ENCODE measurements around the gene CD52. TPM values are rescaled to one million over a fixed set of nuclear protein-coding genes. Genes with fewer than 3 reads are reported as not detected.

CD52 gene
- 908 TPM for total RNA-seq (2013)
- polyA plus RNA-seq (1,000 to 10,000 TPM in 2 of 3 donors, 100 to 1,000 TPM in 1; 851 to 4,047 (median 2,617) TPM), polyA minus RNA-seq (235 and 535 TPM in 2 replicates), total RNA-seq (16.5 to 241 (median 109) reads per million in 11 experiments)

- H3K9me3 Mint-ChIP-seq, result no peaks in the 10 kb centered on the region
- Histone ChIP-seq H3K4me1 (ENCODE audit: control insufficient read depth in 1 of 2, insufficient read depth in 2 of 2, low read length in 2 of 2) (peaks cover 92 to 95% of the 10 kb centered on the region in 2 donors), H3K9ac (ENCODE audit: insufficient read depth, low read length, poor library complexity, severe bottlenecking) (peak within 1 kb of the TSS; percentile 74), H3K27me3 (ENCODE audit: control insufficient read depth in 2 of 2, insufficient read depth in 2 of 2, low read length in 2 of 2) (no peaks in the 10 kb centered on the region), H3K9me3 (replicated peaks in 1 of 2; ENCODE audit: control insufficient read depth in 1 of 2, insufficient read depth in 1 of 2, low read length in 2 of 2) (no peaks in the 10 kb centered on the region), H3K4me2 (replicated peaks; ENCODE audit: extremely low read depth, low read length, poor library complexity, severe bottlenecking) (peak within 1 kb of the TSS; percentile 82), H3K79me2 (ENCODE audit: insufficient read depth, low read length) (peaks cover 64% of the 10 kb centered on the region), H3K4me3 (replicated peaks in 1 of 3; ENCODE audit: low read depth in 2 of 3, low read length in 3 of 3) (peak within 1 kb of the TSS; percentile 45 to 83 (median 50)), H3K27ac (ENCODE audit: low read depth in 1 of 2, low read length in 2 of 2) (peak within 1 kb of the TSS; percentile 88 to 92), H3K36me3 (replicated peaks in 1 of 2; ENCODE audit: control insufficient read depth in 1 of 2, insufficient read depth in 2 of 2, low read length in 2 of 2) (peaks cover 9 to 23% of the 10 kb centered on the region in 2 donors), H2AFZ (ENCODE audit: insufficient read depth, low read depth, low read length, poor library complexity, severe bottlenecking) (peak within 1 kb of the TSS; percentile 39), H4K20me1 (ENCODE audit: insufficient read depth, low read length) (peaks cover 9% of the 10 kb centered on the region)
- peaks cover 26 to 29% of the 10 kb centered on the region in 2 donors for H3K36me3 Mint-ChIP-seq
- peak within 1 kb of the TSS; percentile 86 to 99 (median 97) for H3K27ac Mint-ChIP-seq
- intact Hi-C loops (cut with micrococcal nuclease), result loop anchor here (1.0 to 10.0 kb wide), 2 partner anchors 8 to 203 kb away; partner anchors contain the start of gene PDIK1L (in 1 of the 2)
- peaks cover 93% of the 10 kb centered on the region for H3K4me1 Mint-ChIP-seq
- peak in 1 of 3 donors; percentile 28 for DNase-seq
- H3K27me3 Mint-ChIP-seq (ENCODE audit: low read depth in 3 of 3), result no peaks in the 10 kb centered on the region
- no peak for TF ChIP-seq CTCF (IDR thresholded peaks at IDR 0.05)
- H3K4me3 Mint-ChIP-seq, result peak within 1 kb of the TSS; percentile 91
- 28% methylated on average over 8 of the region's 12 CpGs for WGBS (ENCODE audit: insufficient coverage)
Observed at GRCh38 chr1:26317612-26318337, at the start of gene CD52. TSS of gene CD52 (plus strand) at chr1:26317958. CDS start at chr1:26318018, 60 bp downstream.

- Mint-ChIP-seq H3K27ac (peak overlapping the region in 3 of 7 donors; percentile 36 to 60 (median 40)), H3K9me3 (peaks cover 17 to 25% (median 20%) of the 10 kb centered on the region in 7 donors), H3K36me3 (peaks cover 72 to 96% of the 10 kb centered on the region in 2 donors), H3K4me1 (peaks cover 3% of the 10 kb centered on the region), H3K4me3 (no peak overlapping the region), H3K27me3 (ENCODE audit: low read depth in 3 of 3) (peaks cover 0 to 4% (median 0%) of the 10 kb centered on the region in 3 donors)
- no peak for TF ChIP-seq CTCF (IDR thresholded peaks at IDR 0.05)
- H3K27me3 ChIP-seq (ENCODE audit: control insufficient read depth in 2 of 2, insufficient read depth in 2 of 2, low read length in 2 of 2), result no peaks in the 10 kb centered on the region
- intact Hi-C loops (cut with micrococcal nuclease), result no loop called here
- H3K4me2 ChIP-seq (replicated peaks; ENCODE audit: extremely low read depth, low read length, poor library complexity, severe bottlenecking), result no peak overlapping the region
- no peak overlapping the region for H3K9ac ChIP-seq (ENCODE audit: insufficient read depth, low read length, poor library complexity, severe bottlenecking)
- no peak overlapping the region for H3K27ac ChIP-seq (ENCODE audit: low read depth in 1 of 2, low read length in 2 of 2)
- no peaks in the 10 kb centered on the region for H4K20me1 ChIP-seq (ENCODE audit: insufficient read depth, low read length)
- no peak overlapping the region for H2AFZ ChIP-seq (ENCODE audit: insufficient read depth, low read depth, low read length, poor library complexity, severe bottlenecking)
- H3K4me1 ChIP-seq (ENCODE audit: control insufficient read depth in 1 of 2, insufficient read depth in 2 of 2, low read length in 2 of 2), result no peaks in the 10 kb centered on the region
- 99% methylated on average over 8 of the region's 9 CpGs for WGBS (ENCODE audit: insufficient coverage)
- DNase-seq, result no peak
- peaks cover 44 to 97% of the 10 kb centered on the region in 2 donors for H3K36me3 ChIP-seq (replicated peaks in 1 of 2; ENCODE audit: control insufficient read depth in 1 of 2, insufficient read depth in 2 of 2, low read length in 2 of 2)
- peaks cover 17 to 18% of the 10 kb centered on the region in 2 donors for H3K9me3 ChIP-seq (replicated peaks in 1 of 2; ENCODE audit: control insufficient read depth in 1 of 2, insufficient read depth in 1 of 2, low read length in 2 of 2)
- no peaks in the 10 kb centered on the region for H3K79me2 ChIP-seq (ENCODE audit: insufficient read depth, low read length)
- no peak overlapping the region for H3K4me3 ChIP-seq (replicated peaks in 1 of 3; ENCODE audit: low read depth in 2 of 3, low read length in 3 of 3)
Observed at GRCh38 chr1:26268290-26269197, 49.2 kb upstream of the CD52 start.

Measured in CD14-positive monocyte (primary cell).